WTC11 (cell line): ENCODE measurements around the gene CYSTM1.

ENCODE experiments used
- CTCF ChIP-seq: fragments of 200-600 bp; IDR thresholded peaks from 2 replicates; pipeline ENCODE4 v1.8.0; 2022; ENCODE audit warnings: antibody characterized with exemption
- ETV6 ChIP-seq: sonication (generic); formaldehyde crosslinking; IDR thresholded peaks from 2 replicates; pipeline ENCODE4 v1.8.1; 2022; ENCODE audit warnings: mild to moderate bottlenecking, missing genetic modification reagents
- HMGXB4 ChIP-seq: sonication (generic); formaldehyde crosslinking; IDR thresholded peaks from 2 replicates; pipeline ENCODE4 v1.8.1; 2023; ENCODE audit warnings: mild to moderate bottlenecking, moderate library complexity, missing genetic modification reagents
- NFYB ChIP-seq: sonication (generic); formaldehyde crosslinking; conservative IDR thresholded peaks from 2 replicates; pipeline ENCODE4 v1.8.0; 2022; ENCODE audit warnings: low read depth, missing genetic modification reagents
- SP1 ChIP-seq: sonication (generic); formaldehyde crosslinking; conservative IDR thresholded peaks from 2 replicates; pipeline ENCODE4 v1.8.1; 2022; ENCODE audit warnings: missing genetic modification reagents
- TCF7 ChIP-seq: sonication (generic); formaldehyde crosslinking; IDR thresholded peaks from 2 replicates; pipeline ENCODE4 v1.8.0; 2022; ENCODE audit warnings: mild to moderate bottlenecking, low read depth, missing genetic modification reagents, moderate library complexity
- ZBTB21 ChIP-seq: sonication (generic); formaldehyde crosslinking; IDR thresholded peaks from 2 replicates; pipeline ENCODE4 v1.8.1; 2023; ENCODE audit warnings: mild to moderate bottlenecking, missing genetic modification reagents, borderline replicate concordance
- ZNF121 ChIP-seq: sonication (generic); formaldehyde crosslinking; IDR thresholded peaks from 2 replicates; pipeline ENCODE4 v1.8.0; 2023; ENCODE audit warnings: missing genetic modification reagents
- TF ChIP-seq, protein P1 (sequence below): sonication (generic); formaldehyde crosslinking; IDR thresholded peaks from 2 replicates; pipeline ENCODE4 v1.8.1; 2023; ENCODE audit warnings: mild to moderate bottlenecking, missing genetic modification reagents
- TF ChIP-seq, protein P2 (sequence below): sonication (generic); formaldehyde crosslinking; IDR thresholded peaks from 2 replicates; pipeline ENCODE4 v1.8.1; 2022; ENCODE audit warnings: low read depth, mild to moderate bottlenecking, moderate library complexity, missing genetic modification reagents, borderline replicate concordance
- TF ChIP-seq, protein P3 (sequence below): sonication (generic); formaldehyde crosslinking; IDR thresholded peaks from 2 replicates; pipeline ENCODE4 v1.8.1; 2022; ENCODE audit warnings: mild to moderate bottlenecking, moderate library complexity, missing genetic modification reagents

DNA sequence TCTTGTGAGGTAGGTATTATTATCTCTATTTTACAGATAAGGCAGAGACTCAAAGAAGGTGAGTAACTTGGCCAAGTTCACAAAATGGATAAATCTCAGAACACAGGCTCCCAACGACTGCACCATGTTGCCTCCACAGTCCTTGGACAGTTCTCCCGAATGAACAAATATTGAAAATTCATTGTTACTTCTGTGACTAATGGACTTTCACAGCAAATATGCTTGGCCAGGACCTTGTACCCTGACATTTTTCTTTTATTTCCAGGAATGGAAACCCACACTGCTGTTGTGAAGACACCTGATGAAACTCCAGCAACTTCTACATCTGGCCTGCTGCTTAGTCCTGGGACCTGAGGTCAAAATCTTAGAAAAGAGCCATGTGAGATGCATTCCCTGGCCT is 2.5 kb upstream of the CYSTM1 start:
- TF ChIP-seq TCF7 (CRISPR knock-in tag) (no peak), CTCF (no peak), HMGXB4 (CRISPR knock-in tag) (no peak), ZBTB21 (CRISPR knock-in tag) (no peak), NFYB (CRISPR knock-in tag) (no peak), SP1 (CRISPR knock-in tag) (no peak), ZNF121 (no peak), ETV6 (no peak)
- TF ChIP-seq, protein P1, sequence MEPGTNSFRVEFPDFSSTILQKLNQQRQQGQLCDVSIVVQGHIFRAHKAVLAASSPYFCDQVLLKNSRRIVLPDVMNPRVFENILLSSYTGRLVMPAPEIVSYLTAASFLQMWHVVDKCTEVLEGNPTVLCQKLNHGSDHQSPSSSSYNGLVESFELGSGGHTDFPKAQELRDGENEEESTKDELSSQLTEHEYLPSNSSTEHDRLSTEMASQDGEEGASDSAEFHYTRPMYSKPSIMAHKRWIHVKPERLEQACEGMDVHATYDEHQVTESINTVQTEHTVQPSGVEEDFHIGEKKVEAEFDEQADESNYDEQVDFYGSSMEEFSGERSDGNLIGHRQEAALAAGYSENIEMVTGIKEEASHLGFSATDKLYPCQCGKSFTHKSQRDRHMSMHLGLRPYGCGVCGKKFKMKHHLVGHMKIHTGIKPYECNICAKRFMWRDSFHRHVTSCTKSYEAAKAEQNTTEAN (CRISPR knock-in tag) = no peak
- TF ChIP-seq, protein P2, sequence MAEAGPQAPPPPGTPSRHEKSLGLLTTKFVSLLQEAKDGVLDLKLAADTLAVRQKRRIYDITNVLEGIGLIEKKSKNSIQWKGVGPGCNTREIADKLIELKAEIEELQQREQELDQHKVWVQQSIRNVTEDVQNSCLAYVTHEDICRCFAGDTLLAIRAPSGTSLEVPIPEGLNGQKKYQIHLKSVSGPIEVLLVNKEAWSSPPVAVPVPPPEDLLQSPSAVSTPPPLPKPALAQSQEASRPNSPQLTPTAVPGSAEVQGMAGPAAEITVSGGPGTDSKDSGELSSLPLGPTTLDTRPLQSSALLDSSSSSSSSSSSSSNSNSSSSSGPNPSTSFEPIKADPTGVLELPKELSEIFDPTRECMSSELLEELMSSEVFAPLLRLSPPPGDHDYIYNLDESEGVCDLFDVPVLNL (CRISPR knock-in tag) = no peak
- TF ChIP-seq, protein P3, sequence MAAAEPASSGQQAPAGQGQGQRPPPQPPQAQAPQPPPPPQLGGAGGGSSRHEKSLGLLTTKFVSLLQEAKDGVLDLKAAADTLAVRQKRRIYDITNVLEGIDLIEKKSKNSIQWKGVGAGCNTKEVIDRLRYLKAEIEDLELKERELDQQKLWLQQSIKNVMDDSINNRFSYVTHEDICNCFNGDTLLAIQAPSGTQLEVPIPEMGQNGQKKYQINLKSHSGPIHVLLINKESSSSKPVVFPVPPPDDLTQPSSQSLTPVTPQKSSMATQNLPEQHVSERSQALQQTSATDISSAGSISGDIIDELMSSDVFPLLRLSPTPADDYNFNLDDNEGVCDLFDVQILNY (CRISPR knock-in tag) = no peak
